RWPE1 (cell line): ENCODE results near the gene IL3.

ENCODE experiments used
- CTCF ChIA-PET: fragments of 350-600 bp; sonication (Branson Sonifier 250); formaldehyde crosslinking; extraction: SDS; loops from one replicate; lab custom pipeline; 2021; lab: Yijun Ruan, JAX
- POLR2A ChIA-PET: fragments of 400-600 bp; formaldehyde crosslinking; extraction: SDS; loops from one replicate; lab custom pipeline; 2020; ENCODE audit warnings: antibody characterized with exemption; ENCODE audit not compliant: low non-redundant PET; lab: Yijun Ruan, JAX
- DNase-seq: peaks from one replicate; pipeline ENCODE4 v3.0.0; 2012; ENCODE audit warnings: low spot score
- H3K27ac ChIP-seq: fragments of 450-650 bp; 2 replicates; pipeline ENCODE4 v1.5.1; 2017
- TF ChIP-seq, protein P1 (sequence below): fragments of 450-650 bp; conservative IDR thresholded peaks from 2 replicates; pipeline ENCODE4 v1.5.1; 2017; ENCODE audit warnings: low read depth, mild to moderate bottlenecking

Gene IL3

DNA sequence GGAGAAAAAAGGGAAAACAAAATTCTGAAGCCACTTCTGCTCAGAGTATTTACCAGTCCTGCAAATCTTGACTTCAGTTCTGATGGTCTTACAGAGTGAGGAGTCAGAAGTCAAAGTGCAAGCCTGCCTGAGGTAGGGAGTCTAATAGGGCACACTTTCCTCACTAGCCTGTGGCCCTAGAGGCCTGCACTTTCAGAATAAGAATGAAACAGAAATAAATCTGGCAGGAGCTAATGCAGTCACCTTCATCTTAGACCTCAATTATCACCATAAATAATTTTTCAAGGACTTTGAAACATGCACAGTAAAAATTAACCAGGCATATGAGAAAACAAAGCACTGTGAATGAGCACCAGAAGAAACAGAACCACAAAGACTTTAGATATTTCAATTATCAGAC is 28.3 kb upstream of the IL3 start:
- DNase-seq, result no peak
- no peak overlapping the region for H3K27ac ChIP-seq
- POLR2A ChIA-PET, result no interaction called here
- CTCF ChIA-PET, result interaction anchor here (0.6 kb wide), 2 partner anchors 12 to 549 kb away, joined by 3 read pairs; no protein-coding TSS in a partner anchor
- TF ChIP-seq, protein P1, sequence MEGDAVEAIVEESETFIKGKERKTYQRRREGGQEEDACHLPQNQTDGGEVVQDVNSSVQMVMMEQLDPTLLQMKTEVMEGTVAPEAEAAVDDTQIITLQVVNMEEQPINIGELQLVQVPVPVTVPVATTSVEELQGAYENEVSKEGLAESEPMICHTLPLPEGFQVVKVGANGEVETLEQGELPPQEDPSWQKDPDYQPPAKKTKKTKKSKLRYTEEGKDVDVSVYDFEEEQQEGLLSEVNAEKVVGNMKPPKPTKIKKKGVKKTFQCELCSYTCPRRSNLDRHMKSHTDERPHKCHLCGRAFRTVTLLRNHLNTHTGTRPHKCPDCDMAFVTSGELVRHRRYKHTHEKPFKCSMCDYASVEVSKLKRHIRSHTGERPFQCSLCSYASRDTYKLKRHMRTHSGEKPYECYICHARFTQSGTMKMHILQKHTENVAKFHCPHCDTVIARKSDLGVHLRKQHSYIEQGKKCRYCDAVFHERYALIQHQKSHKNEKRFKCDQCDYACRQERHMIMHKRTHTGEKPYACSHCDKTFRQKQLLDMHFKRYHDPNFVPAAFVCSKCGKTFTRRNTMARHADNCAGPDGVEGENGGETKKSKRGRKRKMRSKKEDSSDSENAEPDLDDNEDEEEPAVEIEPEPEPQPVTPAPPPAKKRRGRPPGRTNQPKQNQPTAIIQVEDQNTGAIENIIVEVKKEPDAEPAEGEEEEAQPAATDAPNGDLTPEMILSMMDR, result no peak

DNA sequence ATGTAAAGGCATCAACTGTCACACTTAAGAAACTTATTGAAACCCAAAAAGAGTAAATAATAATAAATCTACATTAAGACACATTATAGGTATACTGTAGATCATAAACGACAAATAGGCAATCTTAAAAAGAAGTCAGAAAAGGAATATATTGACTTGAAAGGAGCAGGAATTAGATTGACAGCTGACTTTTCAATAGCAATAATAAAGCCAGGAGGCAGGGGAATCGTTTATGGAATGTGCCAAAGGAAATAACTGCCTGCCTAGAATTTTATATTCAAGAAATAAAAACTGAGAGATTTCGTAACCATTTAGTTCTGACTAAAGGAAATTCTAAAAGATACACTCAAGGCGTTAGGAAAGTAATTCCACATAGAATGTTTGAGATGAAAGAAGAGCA is 27.3 kb upstream of the IL3 start:
- H3K27ac ChIP-seq, result no peak overlapping the region
- ChIA-PET CTCF (no interaction called here), POLR2A (no interaction called here)
- TF ChIP-seq, protein P1, result no peak
- DNase-seq, result no peak

DNA sequence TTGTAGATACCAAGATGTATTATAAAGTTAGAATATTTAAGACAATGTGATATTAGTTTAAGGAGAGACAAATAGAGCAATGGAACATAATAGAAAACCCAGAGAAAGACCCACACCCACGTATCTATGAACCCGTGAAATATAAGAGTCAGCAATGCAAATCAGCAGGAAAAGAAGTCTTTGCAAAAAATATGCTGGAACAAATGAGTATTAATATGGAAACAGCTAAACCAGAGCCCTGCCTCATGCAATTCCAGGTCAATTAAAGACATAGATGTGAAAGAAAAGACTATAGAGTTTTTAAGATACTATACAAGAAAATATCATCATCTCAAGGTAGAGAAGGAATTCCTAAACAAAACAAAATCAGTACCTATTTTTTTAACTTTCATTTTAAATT is 23.1 kb upstream of the IL3 start:
- CTCF ChIA-PET, result no interaction called here

DNA sequence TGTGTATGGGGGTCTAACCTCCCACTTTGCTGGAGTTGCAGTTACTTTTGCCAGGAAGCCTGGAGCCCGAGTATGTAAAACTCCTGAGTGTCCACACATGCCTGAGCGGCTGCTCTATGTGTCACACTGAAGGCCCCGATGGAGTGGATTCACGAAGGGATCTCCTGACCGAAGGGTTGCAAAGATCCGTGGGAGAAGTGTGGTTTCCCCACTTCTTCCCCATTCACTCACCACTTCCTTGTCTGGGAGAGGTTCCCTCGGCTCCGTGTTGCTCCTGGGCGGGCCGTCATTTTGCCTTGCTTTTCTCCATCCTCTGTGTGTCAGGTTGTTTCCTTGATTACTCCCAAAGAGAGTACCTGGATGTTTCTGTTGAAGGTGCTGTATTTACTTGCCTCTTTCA is 16.2 kb upstream of the IL3 start:
- no peak overlapping the region for H3K27ac ChIP-seq
- TF ChIP-seq, protein P1, result no peak
- ChIA-PET POLR2A (no interaction called here), CTCF (no interaction called here)
- DNase-seq, result no peak

More for the DNA sequence above, 23.1 kb upstream of the IL3 start:
- H3K27ac ChIP-seq, result no peak overlapping the region
- POLR2A ChIA-PET, result no interaction called here
- TF ChIP-seq, protein P1, result no peak
- DNase-seq, result no peak

DNA sequence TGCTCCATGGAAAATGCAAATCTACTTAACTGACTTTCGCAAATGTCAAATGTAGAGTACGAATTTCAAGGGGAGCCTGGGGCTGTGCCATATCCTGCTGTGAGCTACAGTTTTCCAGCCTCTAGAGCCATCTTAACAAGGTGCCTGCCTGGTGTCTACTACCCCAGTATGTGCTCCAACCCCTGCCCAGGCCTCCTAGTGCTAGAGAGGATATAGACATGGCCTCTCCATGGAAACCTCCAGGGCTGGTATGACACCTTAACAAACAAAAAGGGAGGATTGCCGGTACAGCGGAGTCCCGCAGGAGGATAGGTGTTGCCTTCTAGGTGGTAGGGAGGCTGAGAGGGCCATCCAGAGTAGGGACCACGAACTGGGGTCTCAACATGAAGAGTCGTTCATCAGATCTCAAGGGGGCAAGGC is 13.6 kb upstream of the IL3 start:
- TF ChIP-seq, protein P1, result no peak
- DNase-seq, result no peak
- ChIA-PET POLR2A (no interaction called here), CTCF (interaction anchor here (0.5 to 0.7 kb wide), 2 partner anchors 18 to 1140 kb away, joined by 3 read pairs; no protein-coding TSS in a partner anchor)
- no peak overlapping the region for H3K27ac ChIP-seq

DNA sequence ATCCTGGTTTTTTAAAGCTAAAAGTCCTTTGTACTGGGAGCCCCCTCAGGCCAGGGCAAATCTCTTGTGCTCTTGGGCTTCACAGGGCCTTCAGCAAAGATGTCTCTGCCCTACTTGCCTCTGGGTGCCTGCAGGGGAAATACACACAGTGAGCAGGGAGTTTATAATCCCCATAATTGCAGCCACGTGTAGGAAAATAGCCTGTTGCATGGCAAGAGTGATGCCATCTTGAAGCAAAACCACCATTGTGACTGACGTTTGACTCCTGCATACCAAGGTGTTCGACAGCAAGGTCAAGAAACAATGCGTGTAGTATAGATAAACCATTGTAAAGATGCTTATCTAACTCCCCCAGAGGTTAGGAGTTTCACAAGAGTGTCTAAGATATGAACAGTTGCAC is 11.4 kb upstream of the IL3 start:
- no peak for DNase-seq
- H3K27ac ChIP-seq, result no peak overlapping the region
- TF ChIP-seq, protein P1, result no peak
- ChIA-PET CTCF (interaction anchor here (0.6 kb wide), 1 partner anchor 20 kb away, joined by 4 read pairs; no protein-coding TSS in a partner anchor), POLR2A (no interaction called here)
